ENCODE results near the gene PODXL. TPM values are rescaled to one million over a fixed set of nuclear protein-coding genes. Genes with fewer than 3 reads are reported as not detected.

Gene PODXL
- total and polyA plus RNA-seq, 2 experiments from 2014 or later, result 220 to 727 TPM

DNA sequence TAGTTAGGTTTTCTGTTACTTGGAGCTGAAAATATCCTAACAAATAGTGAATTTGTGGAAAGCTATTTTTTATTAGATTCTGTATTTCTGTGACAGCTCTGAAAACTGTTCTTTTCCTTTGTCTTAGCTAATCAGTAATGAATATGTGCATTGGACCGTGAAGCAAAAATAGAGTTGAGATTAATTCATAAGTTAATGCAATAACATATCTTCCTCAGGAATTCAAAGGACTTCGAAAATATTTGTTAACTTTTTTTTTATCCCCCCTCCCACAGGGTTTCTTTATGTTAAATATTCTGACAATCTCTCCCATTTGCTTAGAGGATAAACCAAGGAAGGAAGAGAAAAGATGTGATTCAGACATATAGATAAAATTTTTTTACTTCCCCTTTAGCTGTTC lies 101.4 kb downstream of the PODXL start:
- no peak overlapping the region for H3K27ac Mint-ChIP-seq
- Histone ChIP-seq H3F3A (replicated peaks; ENCODE audit: low read depth) (no peaks in the 10 kb centered on the region), H3K79me2 (replicated peaks; ENCODE audit: insufficient read depth) (no peaks in the 10 kb centered on the region), H3K4me3 (no peak overlapping the region), H3K9me2 (ENCODE audit: insufficient read depth) (no peaks in the 10 kb centered on the region), H3K36me3 (ENCODE audit: insufficient read depth) (no peaks in the 10 kb centered on the region), H2AFZ (no peak overlapping the region), H3K4me2 (no peak overlapping the region), H3K27me3 (ENCODE audit: insufficient read depth) (no peaks in the 10 kb centered on the region), H3K4me1 (ENCODE audit: insufficient read depth) (no peaks in the 10 kb centered on the region), H4K20me1 (replicated peaks; ENCODE audit: insufficient read depth) (no peaks in the 10 kb centered on the region), H3K27ac (ENCODE audit: low read depth) (no peak overlapping the region)
- H3K36me3 Mint-ChIP-seq (ENCODE audit: low read depth), result peaks cover 5% of the 10 kb centered on the region; the same call in 1 of the 3 replicates
- no peaks in the 10 kb centered on the region for H3K27me3 Mint-ChIP-seq (ENCODE audit: insufficient read depth, low read depth, poor library complexity)
- ATAC-seq (no peak), DNase-seq (ENCODE audit: low spot score) (no peak)
- peaks cover 3% of the 10 kb centered on the region; the same call in 2 of the 3 replicates for H3K4me1 Mint-ChIP-seq
- H3K9me3 Mint-ChIP-seq, result no peaks in the 10 kb centered on the region
- TF ChIP-seq, protein P1, sequence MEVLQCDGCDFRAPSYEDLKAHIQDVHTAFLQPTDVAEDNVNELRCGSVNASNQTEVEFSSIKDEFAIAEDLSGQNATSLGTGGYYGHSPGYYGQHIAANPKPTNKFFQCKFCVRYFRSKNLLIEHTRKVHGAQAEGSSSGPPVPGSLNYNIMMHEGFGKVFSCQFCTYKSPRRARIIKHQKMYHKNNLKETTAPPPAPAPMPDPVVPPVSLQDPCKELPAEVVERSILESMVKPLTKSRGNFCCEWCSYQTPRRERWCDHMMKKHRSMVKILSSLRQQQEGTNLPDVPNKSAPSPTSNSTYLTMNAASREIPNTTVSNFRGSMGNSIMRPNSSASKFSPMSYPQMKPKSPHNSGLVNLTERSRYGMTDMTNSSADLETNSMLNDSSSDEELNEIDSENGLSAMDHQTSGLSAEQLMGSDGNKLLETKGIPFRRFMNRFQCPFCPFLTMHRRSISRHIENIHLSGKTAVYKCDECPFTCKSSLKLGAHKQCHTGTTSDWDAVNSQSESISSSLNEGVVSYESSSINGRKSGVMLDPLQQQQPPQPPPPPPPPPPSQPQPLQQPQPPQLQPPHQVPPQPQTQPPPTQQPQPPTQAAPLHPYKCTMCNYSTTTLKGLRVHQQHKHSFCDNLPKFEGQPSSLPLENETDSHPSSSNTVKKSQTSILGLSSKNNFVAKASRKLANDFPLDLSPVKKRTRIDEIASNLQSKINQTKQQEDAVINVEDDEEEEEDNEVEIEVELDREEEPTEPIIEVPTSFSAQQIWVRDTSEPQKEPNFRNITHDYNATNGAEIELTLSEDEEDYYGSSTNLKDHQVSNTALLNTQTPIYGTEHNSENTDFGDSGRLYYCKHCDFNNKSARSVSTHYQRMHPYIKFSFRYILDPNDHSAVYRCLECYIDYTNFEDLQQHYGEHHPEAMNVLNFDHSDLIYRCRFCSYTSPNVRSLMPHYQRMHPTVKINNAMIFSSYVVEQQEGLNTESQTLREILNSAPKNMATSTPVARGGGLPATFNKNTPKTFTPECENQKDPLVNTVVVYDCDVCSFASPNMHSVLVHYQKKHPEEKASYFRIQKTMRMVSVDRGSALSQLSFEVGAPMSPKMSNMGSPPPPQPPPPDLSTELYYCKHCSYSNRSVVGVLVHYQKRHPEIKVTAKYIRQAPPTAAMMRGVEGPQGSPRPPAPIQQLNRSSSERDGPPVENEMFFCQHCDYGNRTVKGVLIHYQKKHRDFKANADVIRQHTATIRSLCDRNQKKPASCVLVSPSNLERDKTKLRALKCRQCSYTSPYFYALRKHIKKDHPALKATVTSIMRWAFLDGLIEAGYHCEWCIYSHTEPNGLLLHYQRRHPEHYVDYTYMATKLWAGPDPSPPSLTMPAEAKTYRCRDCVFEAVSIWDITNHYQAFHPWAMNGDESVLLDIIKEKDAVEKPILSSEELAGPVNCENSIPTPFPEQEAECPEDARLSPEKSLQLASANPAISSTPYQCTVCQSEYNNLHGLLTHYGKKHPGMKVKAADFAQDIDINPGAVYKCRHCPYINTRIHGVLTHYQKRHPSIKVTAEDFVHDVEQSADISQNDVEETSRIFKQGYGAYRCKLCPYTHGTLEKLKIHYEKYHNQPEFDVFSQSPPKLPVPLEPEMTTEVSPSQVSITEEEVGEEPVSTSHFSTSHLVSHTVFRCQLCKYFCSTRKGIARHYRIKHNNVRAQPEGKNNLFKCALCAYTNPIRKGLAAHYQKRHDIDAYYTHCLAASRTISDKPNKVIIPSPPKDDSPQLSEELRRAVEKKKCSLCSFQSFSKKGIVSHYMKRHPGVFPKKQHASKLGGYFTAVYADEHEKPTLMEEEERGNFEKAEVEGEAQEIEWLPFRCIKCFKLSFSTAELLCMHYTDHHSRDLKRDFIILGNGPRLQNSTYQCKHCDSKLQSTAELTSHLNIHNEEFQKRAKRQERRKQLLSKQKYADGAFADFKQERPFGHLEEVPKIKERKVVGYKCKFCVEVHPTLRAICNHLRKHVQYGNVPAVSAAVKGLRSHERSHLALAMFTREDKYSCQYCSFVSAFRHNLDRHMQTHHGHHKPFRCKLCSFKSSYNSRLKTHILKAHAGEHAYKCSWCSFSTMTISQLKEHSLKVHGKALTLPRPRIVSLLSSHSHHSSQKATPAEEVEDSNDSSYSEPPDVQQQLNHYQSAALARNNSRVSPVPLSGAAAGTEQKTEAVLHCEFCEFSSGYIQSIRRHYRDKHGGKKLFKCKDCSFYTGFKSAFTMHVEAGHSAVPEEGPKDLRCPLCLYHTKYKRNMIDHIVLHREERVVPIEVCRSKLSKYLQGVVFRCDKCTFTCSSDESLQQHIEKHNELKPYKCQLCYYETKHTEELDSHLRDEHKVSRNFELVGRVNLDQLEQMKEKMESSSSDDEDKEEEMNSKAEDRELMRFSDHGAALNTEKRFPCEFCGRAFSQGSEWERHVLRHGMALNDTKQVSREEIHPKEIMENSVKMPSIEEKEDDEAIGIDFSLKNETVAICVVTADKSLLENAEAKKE (CRISPR knock-in tag; IDR thresholded peaks at IDR 0.05), result no peak
- TF ChIP-seq STAT1 (IDR thresholded peaks at IDR 0.05; ENCODE audit: unreplicated experiment) (no peak), ZNF114 (CRISPR knock-in tag; IDR thresholded peaks at IDR 0.05) (no peak), CREB1 (CRISPR knock-in tag; IDR thresholded peaks at IDR 0.05; ENCODE audit: low read depth) (no peak), EZH2 (IDR thresholded peaks at IDR 0.05; ENCODE audit: low read depth, unreplicated experiment) (no peak), ZNF331 (CRISPR knock-in tag; IDR thresholded peaks at IDR 0.05; ENCODE audit: low read depth) (no peak), EZH2phosphoT487 (IDR thresholded peaks at IDR 0.05; ENCODE audit: unreplicated experiment) (no peak), NANOG (IDR thresholded peaks at IDR 0.05; ENCODE audit: borderline replicate concordance) (no peak), JUNB (IDR thresholded peaks at IDR 0.05; ENCODE audit: unreplicated experiment) (no peak)
- TF ChIP-seq, protein P2, sequence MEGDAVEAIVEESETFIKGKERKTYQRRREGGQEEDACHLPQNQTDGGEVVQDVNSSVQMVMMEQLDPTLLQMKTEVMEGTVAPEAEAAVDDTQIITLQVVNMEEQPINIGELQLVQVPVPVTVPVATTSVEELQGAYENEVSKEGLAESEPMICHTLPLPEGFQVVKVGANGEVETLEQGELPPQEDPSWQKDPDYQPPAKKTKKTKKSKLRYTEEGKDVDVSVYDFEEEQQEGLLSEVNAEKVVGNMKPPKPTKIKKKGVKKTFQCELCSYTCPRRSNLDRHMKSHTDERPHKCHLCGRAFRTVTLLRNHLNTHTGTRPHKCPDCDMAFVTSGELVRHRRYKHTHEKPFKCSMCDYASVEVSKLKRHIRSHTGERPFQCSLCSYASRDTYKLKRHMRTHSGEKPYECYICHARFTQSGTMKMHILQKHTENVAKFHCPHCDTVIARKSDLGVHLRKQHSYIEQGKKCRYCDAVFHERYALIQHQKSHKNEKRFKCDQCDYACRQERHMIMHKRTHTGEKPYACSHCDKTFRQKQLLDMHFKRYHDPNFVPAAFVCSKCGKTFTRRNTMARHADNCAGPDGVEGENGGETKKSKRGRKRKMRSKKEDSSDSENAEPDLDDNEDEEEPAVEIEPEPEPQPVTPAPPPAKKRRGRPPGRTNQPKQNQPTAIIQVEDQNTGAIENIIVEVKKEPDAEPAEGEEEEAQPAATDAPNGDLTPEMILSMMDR (conservative IDR thresholded peaks at IDR 0.05; ENCODE audit: low read depth in 2 of 2), result no peak
- TF ChIP-seq, protein P3, sequence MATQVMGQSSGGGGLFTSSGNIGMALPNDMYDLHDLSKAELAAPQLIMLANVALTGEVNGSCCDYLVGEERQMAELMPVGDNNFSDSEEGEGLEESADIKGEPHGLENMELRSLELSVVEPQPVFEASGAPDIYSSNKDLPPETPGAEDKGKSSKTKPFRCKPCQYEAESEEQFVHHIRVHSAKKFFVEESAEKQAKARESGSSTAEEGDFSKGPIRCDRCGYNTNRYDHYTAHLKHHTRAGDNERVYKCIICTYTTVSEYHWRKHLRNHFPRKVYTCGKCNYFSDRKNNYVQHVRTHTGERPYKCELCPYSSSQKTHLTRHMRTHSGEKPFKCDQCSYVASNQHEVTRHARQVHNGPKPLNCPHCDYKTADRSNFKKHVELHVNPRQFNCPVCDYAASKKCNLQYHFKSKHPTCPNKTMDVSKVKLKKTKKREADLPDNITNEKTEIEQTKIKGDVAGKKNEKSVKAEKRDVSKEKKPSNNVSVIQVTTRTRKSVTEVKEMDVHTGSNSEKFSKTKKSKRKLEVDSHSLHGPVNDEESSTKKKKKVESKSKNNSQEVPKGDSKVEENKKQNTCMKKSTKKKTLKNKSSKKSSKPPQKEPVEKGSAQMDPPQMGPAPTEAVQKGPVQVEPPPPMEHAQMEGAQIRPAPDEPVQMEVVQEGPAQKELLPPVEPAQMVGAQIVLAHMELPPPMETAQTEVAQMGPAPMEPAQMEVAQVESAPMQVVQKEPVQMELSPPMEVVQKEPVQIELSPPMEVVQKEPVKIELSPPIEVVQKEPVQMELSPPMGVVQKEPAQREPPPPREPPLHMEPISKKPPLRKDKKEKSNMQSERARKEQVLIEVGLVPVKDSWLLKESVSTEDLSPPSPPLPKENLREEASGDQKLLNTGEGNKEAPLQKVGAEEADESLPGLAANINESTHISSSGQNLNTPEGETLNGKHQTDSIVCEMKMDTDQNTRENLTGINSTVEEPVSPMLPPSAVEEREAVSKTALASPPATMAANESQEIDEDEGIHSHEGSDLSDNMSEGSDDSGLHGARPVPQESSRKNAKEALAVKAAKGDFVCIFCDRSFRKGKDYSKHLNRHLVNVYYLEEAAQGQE (IDR thresholded peaks at IDR 0.05; ENCODE audit: unreplicated experiment), result no peak
- TF ChIP-seq, protein P4, sequence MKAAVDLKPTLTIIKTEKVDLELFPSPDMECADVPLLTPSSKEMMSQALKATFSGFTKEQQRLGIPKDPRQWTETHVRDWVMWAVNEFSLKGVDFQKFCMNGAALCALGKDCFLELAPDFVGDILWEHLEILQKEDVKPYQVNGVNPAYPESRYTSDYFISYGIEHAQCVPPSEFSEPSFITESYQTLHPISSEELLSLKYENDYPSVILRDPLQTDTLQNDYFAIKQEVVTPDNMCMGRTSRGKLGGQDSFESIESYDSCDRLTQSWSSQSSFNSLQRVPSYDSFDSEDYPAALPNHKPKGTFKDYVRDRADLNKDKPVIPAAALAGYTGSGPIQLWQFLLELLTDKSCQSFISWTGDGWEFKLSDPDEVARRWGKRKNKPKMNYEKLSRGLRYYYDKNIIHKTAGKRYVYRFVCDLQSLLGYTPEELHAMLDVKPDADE (IDR thresholded peaks at IDR 0.05), result no peak
- H3K4me3 Mint-ChIP-seq, result no peak overlapping the region
